ENCODE results near the gene SLCO3A1.

SLCO3A1 gene

DNA sequence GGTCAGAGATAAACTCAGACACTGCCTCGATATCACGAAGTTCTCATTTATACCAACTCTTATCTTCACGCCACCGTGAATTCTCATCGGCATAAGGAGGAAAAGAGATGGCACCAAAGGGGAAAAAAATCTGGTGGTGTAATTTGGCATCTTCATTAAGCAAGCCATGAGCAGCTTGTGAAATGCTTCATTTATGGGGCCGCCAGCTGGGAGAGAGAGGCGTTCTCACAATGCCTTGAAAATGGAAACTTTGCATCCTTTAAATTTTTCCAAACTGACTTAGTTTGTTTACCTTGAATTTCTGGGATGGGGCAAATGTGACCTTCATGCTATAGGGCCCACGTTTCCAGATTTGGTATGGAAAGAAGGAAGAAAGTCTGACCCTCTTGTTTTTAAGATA, 297.7 kb downstream of the SLCO3A1 start:
- TF ChIP-seq CTCF (conservative IDR thresholded peaks at IDR 0.05; ENCODE audit: control insufficient read depth, insufficient read depth, low read depth, low read length), result no peak
- H3K4me3 ChIP-seq (ENCODE audit: control insufficient read depth, low read depth, low read length), result no peak overlapping the region
- no peak for DNase-seq (ENCODE audit: low read depth)

DNA sequence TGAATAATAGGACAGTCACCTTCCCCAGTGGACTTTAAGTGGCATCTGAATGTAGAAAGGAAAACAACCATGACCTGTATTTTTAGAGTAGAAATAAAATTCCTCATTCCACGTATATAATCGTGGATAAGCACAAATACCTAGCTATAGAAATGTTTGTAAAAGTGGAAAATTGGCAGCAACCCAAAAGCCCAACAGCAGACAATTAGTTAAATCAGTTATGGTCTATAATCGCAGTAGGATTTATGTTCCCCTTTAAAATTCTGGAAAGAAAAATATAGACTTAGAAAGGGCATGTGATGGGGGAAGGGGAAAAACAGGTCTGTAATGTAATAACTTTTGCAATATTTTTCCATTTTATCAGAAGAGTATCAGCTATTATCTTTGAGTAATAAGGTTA, 298.2 kb downstream of the SLCO3A1 start:
- no peak for TF ChIP-seq CTCF (conservative IDR thresholded peaks at IDR 0.05; ENCODE audit: control insufficient read depth, insufficient read depth, low read depth, low read length)
- no peak for DNase-seq (ENCODE audit: low read depth)
- no peak overlapping the region for H3K4me3 ChIP-seq (ENCODE audit: control insufficient read depth, low read depth, low read length)

DNA sequence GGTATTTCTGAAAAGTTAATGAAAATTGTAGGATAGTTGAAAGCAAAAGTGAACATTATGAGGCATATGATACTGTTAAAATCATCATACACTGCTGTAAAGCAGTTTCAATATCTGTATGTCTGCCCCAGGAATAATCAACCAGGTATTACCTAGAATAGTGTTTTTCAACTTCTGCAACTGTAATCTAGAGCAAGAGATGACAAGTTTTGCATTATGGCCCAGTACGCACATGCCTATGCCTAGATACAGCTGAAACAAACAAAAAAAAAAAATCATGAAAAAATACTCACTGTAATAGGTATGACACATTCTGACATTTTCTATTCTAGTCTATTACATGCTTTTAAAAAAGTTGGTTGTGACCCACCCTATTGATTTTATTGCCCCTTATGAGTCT, 299.5 kb downstream of the SLCO3A1 start:
- no peak overlapping the region for H3K4me3 ChIP-seq (ENCODE audit: control insufficient read depth, low read depth, low read length)
- TF ChIP-seq CTCF (conservative IDR thresholded peaks at IDR 0.05; ENCODE audit: control insufficient read depth, insufficient read depth, low read depth, low read length), result no peak
- DNase-seq (ENCODE audit: low read depth), result no peak

DNA sequence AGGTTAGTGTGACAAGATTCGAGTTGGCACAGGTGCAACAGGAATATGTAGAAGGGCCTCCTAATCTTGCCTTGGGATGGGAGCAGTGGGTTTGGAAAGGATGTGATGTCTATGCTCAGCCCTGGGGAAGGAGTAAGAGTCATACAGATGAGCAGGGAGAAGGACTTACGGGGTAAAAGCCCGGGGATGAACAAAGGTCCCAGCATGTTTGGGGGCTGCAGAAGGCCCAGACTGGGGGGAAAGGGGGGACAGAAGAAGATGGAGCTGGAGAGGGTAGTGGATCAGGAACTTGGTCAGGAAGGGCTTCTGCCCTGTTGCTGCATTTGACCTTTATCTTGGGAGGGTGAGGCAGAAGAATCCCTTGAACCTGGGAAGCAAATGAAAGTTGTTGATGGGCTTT, 300.1 kb downstream of the SLCO3A1 start:
- H3K4me3 ChIP-seq (ENCODE audit: control insufficient read depth, low read depth, low read length), result no peak overlapping the region
- no peak for TF ChIP-seq CTCF (conservative IDR thresholded peaks at IDR 0.05; ENCODE audit: control insufficient read depth, insufficient read depth, low read depth, low read length)
- no peak for DNase-seq (ENCODE audit: low read depth)

GRCh38 chr15:92155934-92156333, 302.4 kb downstream of the SLCO3A1 start:
- TF ChIP-seq CTCF (conservative IDR thresholded peaks at IDR 0.05; ENCODE audit: control insufficient read depth, insufficient read depth, low read depth, low read length), result no peak
- no peak for DNase-seq (ENCODE audit: low read depth)

DNA sequence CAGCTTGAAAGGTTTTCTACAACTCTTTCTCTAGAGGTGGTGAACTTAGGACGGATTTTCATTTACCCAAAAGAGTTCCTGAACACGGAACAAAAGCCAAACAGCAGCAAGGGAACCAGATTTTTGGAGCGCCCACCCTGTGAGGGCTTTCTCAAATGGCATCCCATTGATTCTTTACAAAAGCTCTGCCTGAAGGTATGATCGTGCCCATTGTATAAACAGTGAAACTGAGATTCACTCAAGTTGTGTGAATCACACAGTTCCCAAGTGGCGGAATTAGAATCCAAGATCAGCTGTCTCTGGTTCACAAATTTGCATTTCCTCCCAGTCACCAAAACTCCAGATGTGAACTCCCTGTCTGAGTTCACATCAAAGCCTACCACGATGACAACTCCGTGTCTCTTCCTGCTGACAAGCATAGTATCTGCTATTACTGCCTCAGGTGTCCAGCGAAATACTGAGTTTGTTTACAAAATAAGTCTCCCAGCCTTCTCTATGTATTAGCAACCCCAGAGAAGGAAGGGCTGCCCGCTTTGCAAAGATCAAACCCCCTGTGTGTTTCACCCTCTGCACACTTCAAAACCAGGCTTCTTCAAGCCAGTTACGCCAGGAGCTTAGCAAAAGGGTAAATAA, 304.3 kb downstream of the SLCO3A1 start:
- no peak for TF ChIP-seq CTCF (conservative IDR thresholded peaks at IDR 0.05; ENCODE audit: control insufficient read depth, insufficient read depth, low read depth, low read length)
- DNase-seq (ENCODE audit: low read depth), result no peak
- H3K4me3 ChIP-seq (ENCODE audit: control insufficient read depth, low read depth, low read length), result no peak overlapping the region

More at GRCh38 chr15:92155934-92156333, 302.4 kb downstream of the SLCO3A1 start:
- H3K4me3 ChIP-seq (ENCODE audit: control insufficient read depth, low read depth, low read length), result no peak overlapping the region

DNA sequence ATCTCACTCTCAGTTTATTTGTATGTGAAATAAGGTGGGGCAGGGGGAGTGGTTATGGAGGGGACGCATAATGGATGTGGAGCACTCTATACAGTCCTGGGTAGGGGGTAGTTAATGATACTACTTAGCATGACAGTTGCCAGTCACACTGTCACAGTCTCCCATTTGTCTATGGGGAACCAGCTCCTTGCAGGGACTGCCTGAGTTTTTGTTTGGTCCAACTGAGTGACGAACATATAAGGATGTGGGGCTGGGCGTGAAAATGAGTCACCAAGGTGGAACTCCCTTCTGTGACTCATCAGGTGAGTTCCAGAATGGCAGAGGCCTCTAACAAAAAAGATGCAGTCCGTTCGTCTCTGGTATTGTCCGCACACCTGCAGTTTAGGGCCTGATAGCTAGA, 304.9 kb downstream of the SLCO3A1 start:
- no peak for DNase-seq (ENCODE audit: low read depth)
- TF ChIP-seq CTCF (conservative IDR thresholded peaks at IDR 0.05; ENCODE audit: control insufficient read depth, insufficient read depth, low read depth, low read length), result no peak
- H3K4me3 ChIP-seq (ENCODE audit: control insufficient read depth, low read depth, low read length), result no peak overlapping the region

Measured in fibroblast of mammary gland (primary cell).